HG02623 (cell line): ENCODE measurements around the gene FMN2.
"Not testable (repeated sequence)": the region's sequence is repeated elsewhere in the genome, so short reads cannot be mapped to it uniquely, and the experiment has no call there.

Experiments
- ATAC-seq: cut with Tn5 transposase; IDR thresholded peaks from one replicate; pipeline ENCODE4 v1.9.1; 2021; ENCODE audit warnings: moderate library complexity; ENCODE audit not compliant: unreplicated experiment

Gene FMN2

GRCh38 chr1:240295811-240296210 lies 204.1 kb downstream of the FMN2 start:
- no peak for ATAC-seq

- ATAC-seq: no peak
Measured at GRCh38 chr1:240304466-240304865, 212.8 kb downstream of the FMN2 start.

DNA sequence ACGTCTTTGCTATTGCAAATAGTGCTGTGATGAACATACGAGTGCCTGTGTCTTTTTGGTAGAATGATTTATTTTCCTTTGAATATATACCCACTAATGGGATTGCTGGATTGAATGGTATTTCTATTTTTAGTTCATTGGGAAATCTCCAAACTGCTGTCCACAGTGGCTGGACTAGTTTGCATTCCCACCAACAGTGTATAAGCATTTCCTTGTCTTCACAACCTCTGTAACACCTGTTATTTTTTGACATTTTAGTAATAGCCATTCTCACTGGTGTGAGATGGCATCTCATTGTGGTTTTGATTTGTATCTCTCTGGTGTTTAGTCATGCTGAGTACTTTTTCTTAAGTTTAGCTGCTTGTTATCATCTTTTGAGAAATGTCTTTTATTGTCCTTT lies 215.0 kb downstream of the FMN2 start:
- no peak for ATAC-seq

GRCh38 chr1:240308096-240308495 lies 216.4 kb downstream of the FMN2 start:
- no peak for ATAC-seq

DNA sequence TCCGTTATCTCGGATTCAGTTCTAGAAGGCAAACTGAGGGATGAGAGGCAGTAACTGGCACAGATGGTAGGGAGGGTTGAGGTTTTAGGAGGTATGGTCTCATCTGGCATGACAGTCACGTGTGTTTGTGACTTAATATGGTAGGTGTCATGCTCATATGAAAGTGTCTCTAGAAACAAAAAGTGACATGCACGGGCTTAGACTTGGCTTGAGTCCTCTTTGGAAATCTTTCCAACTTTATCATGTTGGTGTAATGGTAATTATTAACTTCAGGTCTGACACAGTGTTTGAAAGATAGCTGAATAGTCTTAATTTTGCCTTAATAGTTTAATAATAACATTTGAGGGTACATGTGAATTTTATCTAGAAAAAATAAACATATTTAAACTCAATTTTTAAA lies 218.1 kb downstream of the FMN2 start:
- ATAC-seq: no peak

- no peak for ATAC-seq
Measured at GRCh38 chr1:240310226-240310925, 218.7 kb downstream of the FMN2 start.

- no peak for ATAC-seq
Measured at GRCh38 chr1:240312872-240313271, 221.2 kb downstream of the FMN2 start.

GRCh38 chr1:240314845-240315801 lies 223.4 kb downstream of the FMN2 start:
- no peak for ATAC-seq

GRCh38 chr1:240319998-240320397 lies 228.3 kb downstream of the FMN2 start:
- no peak for ATAC-seq

GRCh38 chr1:240320659-240321058 lies 229.0 kb downstream of the FMN2 start:
- ATAC-seq: no peak

GRCh38 chr1:240322943-240323342 lies 231.3 kb downstream of the FMN2 start:
- ATAC-seq: no peak

DNA sequence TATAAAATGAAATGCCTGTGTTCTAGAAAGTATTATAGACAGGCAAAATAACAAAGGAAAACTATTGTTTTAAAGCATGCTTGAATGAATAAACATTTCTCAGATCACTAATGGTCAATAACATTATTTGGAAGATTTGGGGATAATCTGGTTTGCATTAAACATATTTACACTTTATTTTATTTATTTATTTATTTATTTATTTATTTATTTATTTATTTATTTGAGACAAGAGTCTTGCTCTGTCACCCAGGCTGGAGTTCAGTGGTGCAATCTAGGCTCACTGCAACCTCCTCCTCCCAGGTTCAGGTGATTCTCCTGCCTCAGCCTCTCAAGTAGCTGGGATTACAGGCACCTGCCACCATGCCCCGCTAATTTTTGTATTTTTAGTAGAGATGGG lies 236.7 kb downstream of the FMN2 start:
- not testable (repeated sequence) for ATAC-seq

DNA sequence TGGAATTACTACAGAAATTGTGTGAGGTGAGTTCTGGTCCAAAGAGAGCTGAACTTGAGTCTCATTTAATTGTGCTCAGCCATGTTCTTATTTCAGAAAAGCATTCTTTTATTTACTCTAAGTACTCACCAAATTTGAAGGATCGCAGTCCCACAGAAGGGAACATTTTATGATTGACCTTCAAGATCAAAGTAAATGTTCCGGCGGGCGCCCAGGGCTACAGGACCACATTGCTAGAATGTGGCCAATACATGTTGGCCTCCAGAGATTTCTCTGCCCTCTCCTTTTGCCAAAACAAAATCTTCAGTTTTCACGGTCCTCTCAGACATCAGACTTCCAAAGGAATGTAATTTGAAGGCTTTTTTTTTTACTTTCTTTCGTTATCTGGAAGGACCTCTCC lies 237.8 kb downstream of the FMN2 start:
- no peak for ATAC-seq

DNA sequence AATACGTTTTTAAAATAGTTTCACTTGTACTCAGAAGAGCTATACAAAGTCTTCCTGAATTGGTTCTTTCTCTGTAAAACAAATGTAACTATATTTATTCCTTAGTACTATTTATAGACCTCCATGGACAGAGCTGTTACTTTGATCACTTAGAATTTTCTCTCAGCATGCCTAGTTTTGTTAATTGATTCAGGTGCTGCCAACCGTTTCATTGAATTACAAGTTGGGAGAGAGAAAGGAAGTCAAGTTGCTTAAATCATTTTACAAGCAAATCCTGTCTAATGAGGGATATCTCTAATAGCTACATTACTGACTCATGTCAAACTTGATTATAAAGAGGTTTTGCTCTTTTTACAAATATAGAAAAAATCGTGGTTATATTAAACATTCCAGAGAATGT lies 241.0 kb downstream of the FMN2 start:
- no peak for ATAC-seq

GRCh38 chr1:240337781-240338180 lies 246.1 kb downstream of the FMN2 start:
- ATAC-seq: no peak

DNA sequence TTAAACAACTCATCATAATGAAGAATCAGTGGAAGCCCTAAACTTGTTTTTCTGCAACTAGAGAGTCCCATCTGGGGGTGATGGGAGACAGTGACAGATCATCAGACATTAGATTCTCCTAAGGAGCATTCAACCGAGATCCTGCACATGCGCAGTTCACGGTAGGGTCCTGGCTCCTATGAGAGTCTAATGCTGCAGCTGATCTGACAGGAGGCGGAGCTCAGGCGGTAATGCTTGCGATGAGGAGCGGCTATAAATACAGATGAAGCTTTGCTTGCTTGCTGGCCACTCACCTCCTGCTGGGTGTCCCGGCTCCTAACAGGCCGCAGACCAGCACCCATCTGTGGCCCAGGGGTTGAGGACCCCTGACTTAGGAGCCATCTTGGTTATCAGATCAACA lies 247.2 kb downstream of the FMN2 start:
- ATAC-seq: no peak

- ATAC-seq: no peak
Measured at GRCh38 chr1:240341365-240342250, 249.9 kb downstream of the FMN2 start.

GRCh38 chr1:240342251-240342625 lies 250.6 kb downstream of the FMN2 start:
- no peak for ATAC-seq

- no peak for ATAC-seq
Measured at GRCh38 chr1:240343045-240343444, 251.4 kb downstream of the FMN2 start.

DNA sequence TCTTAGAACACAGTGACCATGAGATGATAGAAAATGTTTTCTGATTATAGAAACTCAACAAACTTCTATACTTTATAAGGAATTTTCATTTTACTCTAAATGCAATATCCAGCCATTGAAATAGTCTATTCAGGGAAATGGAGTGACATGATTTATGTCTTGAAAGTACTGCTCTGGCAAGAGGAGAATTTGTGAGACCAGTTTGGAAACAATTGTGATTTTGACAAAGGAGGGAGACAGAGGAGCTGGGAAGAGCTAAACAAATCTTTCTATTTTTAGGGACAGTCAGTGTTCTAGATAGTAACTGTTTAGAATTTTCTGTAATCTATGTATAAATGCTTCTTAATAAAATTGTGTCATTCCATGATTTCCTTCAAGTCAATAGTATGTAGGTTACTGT lies 252.3 kb downstream of the FMN2 start:
- no peak for ATAC-seq

- no peak for ATAC-seq
Measured at GRCh38 chr1:240344918-240345317, 253.2 kb downstream of the FMN2 start.
